HG03575 (cell line): ENCODE results near the gene ATP2B2.

ENCODE experiments used
- ATAC-seq: cut with Tn5 transposase; IDR thresholded peaks from one replicate; pipeline ENCODE4 v1.9.1; 2021; ENCODE audit not compliant: unreplicated experiment, insufficient number of reproducible peaks, low FRiP score; ENCODE audit errors: extremely low read depth

ATP2B2 gene

DNA sequence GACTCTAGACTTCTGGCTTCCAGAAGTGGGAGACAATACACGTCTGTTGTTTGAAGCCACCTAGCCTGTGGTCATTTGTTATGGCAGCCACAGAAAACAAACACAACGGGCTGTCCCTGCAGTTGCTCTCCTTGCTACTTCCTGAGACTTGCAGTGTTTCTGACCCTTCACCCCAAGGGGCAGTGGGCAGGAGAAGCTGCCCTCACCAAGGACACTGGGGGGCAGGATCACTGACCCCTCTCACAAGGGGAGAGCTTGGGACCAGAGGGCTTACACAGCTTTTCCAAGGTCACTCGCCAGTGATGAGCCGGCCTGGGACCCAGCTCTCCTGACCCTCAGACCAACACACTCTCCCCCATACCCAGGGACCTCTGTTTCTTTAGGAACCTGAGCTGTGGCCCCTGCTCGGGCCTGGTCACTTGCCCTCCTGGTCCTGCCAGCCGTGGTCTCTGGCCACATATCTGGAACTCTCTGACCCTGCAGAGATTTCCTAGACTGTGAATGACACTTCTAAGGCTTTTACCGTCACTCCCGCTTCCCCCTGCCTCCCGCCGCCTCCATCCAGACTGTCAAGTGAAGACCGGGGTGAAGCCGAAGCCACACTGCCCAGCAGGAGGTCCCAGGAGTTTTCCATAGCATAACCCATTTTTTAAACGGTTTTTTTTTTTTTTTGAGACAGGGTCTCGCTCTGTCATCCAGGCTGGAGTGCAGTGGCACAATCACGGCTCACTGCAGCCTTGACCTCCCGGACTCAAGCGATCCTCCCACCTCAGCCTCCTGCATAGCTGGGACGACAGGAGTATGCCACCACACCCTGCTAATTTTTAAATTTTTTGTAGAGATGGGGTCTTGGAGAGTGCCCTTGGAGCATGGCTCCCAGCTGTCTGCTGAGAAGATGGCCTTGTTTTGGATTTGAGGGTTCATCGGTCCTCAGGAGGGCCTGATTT is 4.4 kb downstream of the ATP2B2 start:
- ATAC-seq = no peak

DNA sequence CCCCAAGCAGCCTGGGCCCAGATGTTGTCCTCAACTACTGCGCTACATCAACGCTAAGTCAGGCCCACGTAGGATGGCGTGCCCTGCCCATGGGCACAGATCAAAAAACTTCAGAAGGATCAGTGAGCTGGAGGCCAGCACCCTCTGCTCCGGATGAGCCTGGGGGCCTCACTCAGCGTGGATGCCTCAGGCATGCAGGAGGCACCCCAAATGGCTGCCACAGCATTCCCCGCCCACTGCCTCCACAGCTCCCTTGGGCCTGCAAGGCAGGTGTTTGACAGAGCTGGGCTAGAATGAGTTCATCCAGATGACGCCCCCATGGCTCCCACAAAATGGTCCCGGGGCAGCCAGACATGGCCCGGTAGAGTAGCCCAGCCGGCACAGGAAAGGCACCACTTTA is 7.1 kb downstream of the ATP2B2 start:
- no peak for ATAC-seq

DNA sequence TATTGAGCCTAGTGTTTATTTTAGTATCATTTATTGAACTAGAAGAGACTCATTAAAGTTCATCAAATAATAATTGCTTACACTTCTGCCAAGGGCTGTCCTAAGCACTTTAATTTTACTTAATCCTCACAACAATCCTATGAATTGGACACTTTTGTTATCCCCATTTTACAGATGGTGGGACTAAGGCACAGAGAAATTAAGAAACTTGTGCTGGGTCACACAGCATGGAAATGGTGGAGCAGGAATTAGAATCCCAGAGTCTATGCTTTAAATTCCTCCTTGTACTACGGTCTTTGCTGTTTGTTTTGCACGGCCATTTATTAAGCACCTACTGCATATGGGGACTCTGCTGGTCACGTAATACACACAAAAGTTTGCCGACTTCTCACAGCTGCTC is 7.9 kb downstream of the ATP2B2 start:
- ATAC-seq = no peak

DNA sequence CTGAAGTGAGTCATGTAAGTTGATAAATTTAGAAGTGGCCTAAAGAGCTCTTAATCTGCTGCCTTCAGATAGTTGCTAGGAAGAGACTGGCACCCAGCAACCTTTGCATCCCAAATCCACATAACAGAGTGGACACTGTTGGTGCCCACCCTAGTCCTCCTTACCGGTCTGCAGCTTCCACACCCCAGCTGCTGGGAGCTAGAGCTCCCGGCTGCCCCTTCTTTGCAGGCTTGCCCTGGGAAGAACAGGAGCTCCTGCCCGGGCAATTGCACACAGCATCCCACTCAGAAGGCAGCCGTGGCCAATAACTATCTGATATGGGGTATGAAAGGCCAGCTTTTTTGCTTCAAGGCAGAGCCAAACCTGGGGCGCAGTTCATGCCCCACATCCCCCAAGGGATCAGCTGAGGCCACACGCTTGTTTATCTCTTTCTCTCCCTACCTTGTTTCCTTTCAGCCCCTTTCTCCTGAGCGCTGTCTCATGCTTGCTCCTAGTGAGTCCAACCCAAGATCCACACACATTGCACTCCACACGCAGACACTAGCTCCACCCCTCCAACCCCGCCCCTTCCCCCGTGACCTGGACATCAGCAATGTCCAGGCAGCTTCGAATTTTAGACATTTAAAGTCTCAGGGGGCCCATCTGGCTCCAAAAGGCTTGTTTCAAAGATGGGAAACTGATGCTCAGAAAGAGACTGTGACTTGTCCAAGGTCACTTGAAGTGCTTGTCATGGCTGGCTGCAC is 9.1 kb downstream of the ATP2B2 start:
- ATAC-seq = no peak

DNA sequence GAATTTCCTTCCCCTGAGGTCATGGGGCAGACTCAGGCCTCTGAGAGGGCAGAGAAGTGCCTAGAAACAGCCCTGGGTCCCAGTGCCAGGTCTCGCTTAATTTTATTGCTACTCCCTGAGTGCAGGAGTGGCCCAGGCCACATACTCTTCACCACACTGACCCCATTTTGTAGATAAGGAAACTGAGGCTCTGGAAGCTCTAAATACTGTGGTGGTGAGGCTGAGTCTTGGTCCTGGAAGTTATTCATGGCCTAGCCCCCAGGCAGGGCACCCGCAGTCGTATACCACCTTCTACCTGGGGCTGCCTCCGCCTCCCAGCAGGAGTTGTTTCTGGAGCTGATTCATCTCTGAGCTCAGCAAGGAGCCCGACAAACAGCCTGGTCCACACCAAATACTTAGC is 9.8 kb downstream of the ATP2B2 start:
- ATAC-seq = no peak

DNA sequence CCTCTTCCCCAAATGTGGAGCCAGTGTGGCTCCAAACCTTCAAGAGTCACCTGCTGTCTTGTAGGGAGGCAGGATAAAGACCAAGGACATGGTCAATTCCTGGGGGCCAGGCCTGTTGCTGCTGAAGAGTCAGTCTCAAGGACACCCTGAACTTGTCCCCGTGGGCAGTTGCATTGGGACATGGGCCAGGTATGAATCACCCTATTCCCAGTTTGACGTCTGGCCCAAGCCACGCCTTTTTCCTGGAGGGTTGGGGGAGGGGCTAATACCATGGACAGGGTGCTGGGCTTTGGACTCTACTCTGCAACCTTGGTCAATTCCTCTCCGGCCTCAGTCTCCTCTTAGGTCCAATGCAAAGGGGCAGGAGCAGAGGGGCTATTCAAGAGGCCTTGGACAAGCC is 10.4 kb downstream of the ATP2B2 start:
- no peak for ATAC-seq

DNA sequence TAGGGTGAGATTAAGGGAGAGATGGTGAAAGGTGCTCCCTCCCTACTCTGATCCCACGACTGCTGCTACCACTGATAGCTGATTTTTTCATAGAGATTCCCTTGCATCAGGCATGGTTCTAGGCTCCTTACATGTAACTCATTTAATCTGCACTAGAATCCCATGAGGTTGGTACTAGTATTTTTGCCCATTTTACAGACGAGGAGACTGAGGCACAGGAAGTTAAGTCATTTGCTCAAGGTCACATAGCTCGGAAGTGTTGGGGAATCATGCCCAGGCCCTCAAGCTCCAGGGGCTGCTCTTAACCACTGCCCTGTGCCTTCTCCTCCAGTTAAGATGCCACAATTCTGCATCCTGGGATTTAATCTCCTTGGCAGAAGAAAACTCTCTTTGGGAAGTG is 11.2 kb downstream of the ATP2B2 start:
- ATAC-seq = no peak

DNA sequence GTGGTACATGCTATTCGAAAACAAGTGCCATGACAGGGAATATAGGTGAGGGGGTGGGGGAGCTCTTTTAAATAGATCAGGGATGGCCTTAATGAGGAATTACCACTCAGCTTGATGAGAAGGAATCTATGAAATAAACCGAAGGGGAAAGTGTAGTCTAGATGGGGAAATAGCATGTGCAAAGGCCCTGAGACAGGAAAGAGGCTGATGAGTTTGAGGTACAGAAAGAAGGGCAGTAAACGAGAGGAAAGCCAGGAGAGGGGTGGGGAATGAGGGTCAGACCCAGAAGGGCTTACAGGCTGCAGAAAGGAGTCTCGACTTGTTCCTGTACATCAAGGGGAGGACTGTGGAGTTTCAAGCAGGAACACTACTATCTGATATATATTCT is 12.2 kb downstream of the ATP2B2 start:
- no peak for ATAC-seq

DNA sequence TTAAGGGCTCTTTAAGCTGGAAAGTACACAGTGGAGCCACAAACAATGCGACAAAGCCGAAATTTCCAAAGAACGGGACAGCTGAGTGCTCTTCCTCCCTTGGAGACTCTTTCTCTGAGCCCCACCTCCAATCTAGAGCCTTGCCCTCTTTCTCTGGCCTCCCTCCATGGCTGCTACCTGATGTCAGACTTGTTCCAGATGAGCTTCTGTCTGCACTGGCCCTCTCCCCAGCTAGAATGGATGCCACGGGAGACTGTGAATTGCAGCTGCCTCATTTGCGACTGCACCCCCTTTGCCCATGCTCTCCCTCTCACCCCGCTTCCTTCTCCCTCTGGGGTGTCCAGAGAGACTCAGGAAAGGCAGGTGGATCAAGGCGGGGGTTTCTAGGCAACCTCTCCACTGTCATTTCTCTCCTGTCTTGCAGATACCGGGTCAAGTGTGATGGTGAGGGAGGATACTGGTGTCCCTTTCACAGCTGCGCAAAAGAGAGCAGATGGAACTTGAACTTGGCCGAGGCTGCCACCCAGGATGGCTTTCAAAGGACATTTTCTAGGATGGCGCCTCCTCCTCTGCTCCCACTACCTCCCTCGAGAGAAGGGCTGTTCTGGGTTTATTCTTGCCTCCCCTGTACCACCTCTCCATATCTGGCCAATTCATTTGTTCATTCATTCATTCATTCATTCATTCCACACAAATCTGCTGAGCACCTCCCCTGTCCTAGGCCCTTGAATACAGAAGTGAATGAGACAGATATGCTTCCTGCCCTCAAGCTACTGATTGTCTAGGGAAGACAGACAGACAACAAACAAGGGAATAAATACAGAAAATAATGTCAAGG is 12.8 kb downstream of the ATP2B2 start:
- ATAC-seq = no peak

DNA sequence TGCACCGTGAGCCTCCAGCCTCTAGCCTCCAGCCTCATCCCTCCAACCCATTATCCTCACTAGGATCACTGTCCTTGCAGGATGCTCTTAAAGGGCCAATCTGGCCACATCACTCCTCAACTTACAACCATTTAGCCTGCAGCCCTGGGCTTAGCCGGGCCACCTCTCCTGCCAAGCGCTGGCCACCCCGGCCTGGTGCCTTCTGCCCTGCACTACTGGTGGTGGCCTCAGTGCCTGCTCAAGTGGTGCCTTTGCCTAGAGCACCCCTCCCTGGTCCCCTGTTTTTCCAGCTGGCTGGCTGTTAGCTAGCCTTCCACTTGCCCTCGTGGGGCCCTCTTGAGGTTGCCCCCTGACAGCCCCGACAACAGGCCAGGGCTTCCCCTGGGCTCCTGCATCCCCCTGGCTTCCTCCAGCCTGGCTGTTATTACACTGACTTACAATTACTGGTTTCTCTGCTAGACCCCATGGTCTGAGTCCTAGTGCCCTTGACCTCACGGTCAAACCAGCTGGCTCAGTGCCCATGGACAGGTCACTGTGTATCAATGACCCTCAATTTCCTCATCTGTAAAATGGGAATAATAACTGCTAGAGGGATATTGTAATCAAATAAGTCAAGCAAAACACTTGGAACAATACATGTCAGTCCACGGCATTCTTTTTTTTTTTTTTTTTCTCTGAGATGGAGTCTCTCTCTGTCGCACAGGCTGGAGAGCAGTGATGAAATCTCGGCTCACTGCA is 15.5 kb downstream of the ATP2B2 start:
- no peak for ATAC-seq

DNA sequence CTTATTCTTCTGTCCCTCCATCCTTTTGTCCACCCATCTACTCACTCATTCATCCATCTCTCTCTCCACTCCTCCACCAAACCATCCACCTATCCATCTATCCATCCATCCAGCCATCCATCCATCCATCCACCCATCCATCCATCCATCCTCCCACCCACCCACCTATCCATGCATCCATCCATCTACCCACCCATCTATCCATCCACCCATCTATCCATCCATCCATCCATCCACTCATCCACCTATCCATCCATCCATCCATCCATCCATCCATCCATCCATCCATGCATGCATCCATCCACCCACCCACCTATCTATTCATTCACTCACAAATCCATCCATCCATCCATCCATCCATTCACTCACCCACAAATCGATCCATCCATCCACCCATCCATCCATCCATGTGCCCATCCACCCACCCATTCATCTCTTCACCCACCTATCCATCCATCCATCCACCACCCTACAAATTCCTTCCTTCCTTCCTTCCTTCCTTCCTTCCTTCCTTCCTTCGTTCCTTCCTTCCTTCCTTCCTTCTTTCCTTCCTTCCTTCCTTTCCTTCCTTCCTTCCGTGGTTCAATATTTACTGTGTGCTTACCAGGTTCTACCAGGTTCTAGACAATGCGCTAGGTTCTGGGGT is 17.3 kb downstream of the ATP2B2 start:
- ATAC-seq = no peak

DNA sequence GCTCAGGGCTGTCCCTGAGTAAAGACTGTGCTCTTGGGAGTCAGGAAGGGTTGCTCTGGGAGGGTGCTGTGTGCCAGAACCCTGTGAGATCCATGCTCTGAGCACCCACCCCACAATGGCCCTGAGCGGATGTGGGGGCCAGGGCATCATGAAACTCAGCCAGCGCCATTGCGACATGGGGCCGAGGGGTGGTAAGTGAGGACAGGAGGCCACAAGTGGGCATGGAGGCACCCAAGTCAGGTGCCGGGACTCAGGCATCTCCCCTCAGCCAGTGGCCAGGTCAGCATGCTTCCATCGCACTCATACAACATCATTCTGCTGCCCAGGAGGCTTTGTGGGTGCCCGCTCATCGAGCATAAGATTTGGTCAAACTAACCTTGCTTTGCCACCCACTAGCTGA is 19.6 kb downstream of the ATP2B2 start:
- no peak for ATAC-seq

DNA sequence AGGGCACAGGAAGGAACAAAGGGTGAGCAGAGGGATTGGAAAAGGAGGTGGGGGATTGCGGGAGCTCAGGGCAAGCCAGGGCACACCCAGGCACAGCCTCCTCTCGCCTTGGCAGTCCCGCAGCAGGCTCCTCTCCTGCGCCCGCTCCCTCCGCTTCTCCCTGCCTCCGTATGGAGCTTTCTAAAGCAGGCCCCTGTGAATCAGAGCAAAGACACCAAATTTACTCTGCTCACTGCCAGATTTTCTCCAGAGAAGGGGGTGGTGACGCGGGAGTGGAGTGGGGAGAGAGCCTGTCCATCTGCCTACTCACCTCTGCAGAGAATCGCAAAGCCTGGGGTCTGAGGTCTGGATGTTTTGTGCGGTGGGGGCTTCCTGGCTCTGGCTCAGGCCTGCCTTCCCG is 20.0 kb downstream of the ATP2B2 start:
- no peak for ATAC-seq

DNA sequence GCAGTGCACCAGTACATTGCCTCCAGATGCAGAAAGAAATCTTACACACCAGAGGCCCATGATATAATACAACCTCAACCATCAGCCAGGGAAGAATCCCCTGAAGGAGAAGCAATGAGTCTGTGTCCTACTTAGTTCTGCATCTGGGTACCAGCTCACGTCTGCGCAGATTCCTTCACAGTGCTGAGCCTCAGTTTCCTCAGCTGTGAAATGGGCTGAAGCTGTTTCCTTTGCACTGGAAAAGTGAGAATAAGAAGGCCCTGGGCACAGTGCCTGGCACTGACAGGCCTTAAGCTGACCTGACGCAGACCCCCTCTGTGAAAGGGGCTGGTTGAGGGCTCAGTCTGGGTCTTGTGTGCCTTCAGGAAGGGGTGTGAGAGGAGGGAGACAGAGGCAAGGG is 20.7 kb downstream of the ATP2B2 start:
- no peak for ATAC-seq

DNA sequence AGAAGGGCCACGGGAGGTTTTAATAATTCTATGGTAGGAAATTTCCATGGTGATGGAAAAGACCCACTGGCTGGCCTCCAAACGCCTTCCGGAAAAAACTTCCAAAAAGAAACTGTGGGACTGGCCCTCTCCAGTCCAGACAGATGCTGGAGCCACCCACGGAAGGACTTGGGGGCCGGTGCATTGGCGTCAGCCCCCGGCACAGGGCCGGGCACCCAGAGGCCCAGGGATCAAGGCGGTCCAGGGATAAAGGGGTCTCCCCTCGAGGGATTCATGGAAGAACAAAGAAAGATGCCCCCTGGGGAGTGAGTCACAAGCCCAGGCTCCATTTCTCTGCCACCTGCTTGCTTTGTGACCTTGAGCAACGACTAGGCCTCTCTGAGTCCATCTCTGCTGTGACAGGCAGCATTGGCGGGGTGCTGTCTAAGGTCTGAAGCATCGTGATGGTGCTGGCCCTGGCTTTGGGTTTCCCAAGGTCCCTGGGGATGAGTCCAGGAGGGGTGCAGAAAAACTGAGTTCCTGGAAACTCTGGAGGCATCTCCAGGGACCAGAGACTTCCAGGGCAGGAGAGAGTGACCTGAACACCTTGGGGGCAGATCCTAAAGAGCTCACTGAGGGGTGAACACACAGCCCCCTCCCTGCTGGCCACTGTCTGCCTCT is 21.6 kb downstream of the ATP2B2 start:
- no peak for ATAC-seq

DNA sequence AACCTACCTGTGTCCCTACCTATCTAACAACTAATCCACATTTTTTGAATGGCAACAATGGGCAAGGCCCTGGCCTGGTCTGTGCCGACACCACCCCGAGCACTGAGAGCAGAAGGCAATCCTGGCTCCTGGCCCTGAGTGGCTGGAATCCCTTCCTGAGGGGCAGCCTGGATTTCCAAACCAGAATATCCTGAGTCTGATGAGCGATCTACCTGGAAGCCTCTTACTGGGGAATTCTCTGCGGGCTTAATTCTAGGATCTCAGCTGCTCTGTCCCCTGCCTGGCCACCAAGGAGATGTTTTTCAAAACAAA is 22.1 kb downstream of the ATP2B2 start:
- ATAC-seq = no peak

DNA sequence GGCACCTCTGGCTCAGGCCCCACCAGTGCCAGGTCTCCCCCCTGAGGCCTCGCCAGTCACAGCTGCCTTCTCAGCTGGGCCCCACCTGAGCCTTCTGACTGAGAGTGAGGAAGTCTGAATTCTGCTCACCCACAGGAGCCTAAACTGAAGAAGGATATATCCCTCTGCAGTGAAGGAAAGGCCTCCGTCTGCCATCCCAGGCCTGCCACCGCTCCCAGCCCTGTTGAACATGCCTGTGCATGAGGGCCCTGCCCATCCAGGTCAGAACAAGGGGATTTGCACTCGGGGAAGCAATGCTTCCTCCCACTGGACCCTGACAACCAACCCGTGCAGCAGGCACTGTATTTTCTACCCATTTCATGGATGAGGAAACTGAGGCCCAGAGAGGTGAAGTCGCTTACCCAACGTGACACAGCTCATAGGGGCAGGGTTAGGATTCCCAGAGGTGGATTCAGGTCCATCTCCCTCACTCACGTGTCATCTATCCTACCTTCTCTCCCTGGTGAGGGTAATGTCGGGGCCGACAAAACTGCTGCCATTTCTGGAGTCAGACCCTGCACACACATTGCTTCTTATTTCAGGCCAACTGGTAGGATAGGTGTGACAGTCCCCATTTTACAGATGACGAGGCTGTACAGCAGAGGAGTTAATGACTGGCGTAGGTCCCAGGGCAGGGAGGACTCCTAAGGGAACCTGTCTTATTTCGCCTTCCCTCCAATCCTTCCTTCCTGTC is 22.6 kb downstream of the ATP2B2 start:
- no peak for ATAC-seq
